Activated CD4-positive, CD25-positive, alpha-beta regulatory T cell (primary cell): ENCODE measurements around the gene TYW5.

Source experiments
- DNase-seq, 4 experiments: peaks; one replicate each; lab custom pipeline; 2025; lab: John Stamatoyannopoulos, UW

TYW5 gene

DNA sequence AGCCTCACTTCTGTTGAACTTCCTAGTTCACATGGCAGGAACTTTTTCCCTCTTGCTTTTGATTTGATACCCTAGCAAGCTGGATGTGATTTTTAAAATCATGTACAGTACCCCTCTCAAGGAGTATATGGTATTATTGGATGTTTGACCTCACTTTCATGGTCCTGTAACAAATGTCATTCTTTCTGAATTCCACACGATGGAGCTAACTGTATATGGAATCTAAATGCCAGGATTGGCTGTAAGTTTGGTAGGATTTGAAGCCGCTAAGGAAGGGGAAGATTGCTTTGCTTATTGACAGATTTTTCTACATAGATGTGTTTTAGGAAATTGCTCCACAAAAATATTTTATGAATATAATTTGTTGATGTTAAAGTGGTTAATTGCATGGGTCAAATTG lies 18.4 kb upstream of the TYW5 start:
- DNase-seq = no peak

GRCh38 chr2:199972088-199972626 lies 16.9 kb upstream of the TYW5 start:
- no peak for DNase-seq

DNA sequence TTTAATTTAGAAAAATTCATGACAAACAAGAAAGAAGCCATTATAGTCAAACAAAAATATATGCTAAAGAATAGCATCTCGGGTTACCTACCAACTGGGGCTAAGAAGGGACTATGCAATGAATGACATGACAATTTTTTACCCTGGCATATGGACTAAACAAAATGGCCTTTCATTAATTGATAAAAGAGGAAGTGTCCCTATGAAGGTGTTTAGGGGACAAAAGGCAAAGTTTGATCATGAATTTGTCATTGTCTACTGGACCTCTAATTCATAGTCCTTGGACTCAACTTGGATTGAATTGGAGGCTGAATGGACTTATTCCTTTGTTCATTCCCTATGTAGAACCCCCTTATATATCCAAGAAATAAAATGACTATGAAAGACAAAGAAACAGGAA lies 12.8 kb upstream of the TYW5 start:
- no peak for DNase-seq

DNA sequence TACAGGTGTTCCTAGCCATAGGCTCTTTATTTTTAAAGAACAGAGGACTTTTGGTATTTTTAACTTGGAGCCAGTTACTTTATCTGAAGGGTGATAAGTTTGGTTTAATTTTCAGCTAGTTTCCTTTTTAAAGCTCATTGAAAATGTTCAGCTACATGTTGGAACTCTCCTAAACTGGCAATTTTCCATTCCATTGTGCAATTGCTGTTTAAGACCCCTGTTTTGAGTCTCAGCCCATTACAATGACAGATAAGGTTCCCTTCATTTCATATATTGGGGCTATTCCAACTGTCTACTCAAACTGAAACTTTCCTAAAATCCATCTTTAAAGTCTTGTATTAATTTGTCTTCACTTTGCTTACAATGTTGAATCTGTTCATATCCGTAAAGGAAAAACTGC lies 11.7 kb upstream of the TYW5 start:
- DNase-seq = no peak

DNA sequence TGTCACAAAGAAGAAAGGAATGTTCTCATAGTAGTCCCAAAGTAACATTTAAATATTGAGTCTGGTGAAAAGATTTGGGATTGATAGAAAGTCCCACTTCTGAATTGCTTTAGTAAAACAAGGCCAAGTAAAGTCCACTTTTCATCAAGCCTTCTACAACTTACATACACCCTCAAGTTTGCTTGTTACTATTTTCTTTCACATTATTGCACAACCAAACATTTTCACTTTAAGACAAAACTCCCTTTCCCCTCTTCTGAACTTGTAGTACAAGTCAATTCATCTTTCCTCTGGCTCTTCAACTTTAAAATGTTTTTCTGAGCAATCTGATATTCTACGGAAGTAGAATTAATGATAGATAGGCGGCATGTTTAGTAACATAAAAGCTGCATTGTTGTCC lies 11.1 kb upstream of the TYW5 start:
- DNase-seq = no peak

DNA sequence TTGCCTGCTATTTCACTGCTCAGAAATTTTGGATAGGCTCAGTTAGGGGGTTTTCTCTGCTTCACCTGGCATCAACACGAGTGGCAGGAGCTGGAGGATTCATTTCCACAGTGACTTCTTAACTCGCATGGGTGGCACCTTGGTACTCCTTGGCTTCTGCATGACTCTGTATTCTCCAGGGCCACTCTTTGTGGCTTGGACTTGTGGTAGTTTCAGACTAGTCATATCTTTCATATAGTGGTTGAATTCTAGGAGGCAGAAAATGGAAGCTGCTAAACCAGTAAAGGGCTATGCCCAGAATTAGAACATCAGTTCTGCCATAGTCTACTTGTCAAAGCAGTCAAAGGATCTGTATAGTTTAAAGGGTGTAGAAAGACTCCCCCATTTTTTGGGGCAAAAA lies 6.9 kb upstream of the TYW5 start:
- no peak for DNase-seq

DNA sequence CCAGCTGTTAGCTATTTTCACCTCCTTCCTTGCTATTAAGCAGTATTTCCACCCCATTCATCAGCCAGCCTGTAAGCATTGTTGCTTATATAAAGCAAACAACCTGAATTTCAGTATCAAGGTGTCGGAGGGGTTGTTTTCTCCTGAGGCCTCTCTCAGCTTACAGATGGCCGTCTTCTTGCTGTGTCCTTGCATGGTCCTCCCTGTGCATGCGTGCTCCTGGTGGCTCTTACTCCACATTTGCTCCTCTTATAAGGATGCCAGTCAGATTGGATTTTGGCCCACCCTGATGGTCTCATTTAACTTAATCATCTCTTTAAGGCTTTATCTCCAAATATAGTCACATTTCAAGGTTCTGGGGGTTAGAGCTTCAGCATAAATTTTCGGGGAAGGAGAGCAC lies 2.7 kb upstream of the TYW5 start:
- no peak for DNase-seq

DNA sequence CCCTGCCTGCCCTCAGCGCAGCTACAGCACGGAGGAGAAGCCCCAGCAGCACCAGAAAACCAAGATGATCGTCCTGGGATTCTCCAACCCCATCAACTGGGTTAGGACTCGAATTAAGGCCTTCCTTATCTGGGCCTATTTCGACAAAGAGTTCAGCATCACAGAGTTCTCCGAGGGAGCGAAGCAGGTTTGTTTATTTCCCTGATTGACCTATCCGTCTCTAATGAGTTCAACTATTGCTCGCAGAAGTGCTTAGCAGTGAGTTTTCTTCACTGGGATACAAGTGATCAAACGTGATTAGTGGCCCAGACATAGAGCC lies 730 bp upstream of the TYW5 start:
- no peak for DNase-seq

- no peak for DNase-seq
Observed at GRCh38 chr2:199955007-199955338, 318 bp downstream of the TYW5 start.

GRCh38 chr2:199951023-199951422 lies 4.3 kb downstream of the TYW5 start:
- DNase-seq = no peak

DNA sequence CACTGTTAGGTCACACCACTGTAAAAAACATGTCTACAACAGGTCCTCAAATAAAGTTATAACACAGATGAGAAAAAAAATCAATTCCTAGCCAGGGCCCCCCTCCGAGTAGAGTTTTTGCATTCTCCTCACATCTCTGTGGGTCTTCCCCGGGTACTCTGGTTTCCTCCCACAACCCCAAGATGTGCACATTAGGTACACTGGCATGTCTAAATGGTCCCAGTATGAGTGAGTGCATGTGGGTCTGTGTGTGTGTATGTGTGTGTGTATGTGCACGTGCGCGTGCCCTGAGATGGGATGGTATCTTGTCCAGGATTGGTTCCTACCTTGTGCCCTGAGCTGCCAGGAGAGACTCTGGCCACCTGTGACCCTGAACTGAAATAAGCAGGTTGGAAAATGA lies 4.9 kb downstream of the TYW5 start:
- no peak for DNase-seq

DNA sequence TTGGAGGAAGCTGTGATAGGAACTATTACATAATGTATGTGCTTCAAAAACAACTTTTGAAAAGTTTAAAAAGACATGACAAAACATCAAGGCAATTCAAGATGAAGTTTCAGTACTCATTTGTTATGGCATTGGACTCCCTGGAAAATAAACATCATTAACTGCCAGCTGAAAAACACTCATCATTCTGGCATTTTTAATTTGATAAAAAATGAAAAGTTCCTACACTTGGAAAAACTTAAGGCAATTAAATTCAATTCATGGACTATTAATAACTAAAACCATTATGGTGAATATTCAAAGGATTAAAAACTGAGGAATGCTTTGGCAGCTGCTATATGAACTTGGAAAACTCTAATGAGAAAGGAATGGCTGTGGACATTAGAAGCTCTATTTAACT lies 8.5 kb downstream of the TYW5 start:
- DNase-seq = no peak

DNA sequence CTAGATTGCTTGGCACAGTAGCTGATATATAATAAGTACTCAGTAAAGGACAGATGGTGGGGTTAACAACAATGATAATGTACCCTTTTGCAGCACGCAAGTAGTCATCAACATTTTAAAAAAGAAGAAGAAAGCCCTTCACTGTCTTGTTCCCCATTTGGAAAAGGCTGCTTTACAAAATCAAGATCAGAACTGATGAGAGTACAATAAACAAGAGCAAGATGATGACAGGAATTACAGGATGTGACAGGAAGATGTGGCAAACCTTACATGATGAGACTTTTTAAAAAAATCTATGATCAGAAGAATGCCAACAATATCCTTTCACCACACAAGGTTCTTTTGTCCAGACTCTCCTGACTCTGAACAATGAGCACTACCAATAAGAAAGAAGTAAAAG lies 9.1 kb downstream of the TYW5 start:
- no peak for DNase-seq

DNA sequence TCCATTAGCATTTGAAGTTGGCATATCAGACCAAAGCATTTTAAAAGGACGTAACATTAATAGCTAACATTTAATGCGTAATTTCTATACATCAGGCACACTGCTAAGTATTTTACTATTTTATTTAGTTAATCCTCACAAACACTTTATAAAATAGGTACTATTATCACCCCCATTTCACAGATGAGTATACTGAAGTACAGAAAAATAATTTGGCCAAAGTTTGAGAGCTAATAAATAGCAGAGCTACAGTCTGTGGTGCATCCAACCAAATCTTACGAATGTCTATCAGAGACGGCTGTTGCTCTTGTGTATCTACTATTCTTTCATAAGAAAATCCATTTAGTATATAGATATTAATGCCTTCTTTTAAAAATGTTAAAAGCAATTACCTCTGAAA lies 11.9 kb downstream of the TYW5 start:
- no peak for DNase-seq

DNA sequence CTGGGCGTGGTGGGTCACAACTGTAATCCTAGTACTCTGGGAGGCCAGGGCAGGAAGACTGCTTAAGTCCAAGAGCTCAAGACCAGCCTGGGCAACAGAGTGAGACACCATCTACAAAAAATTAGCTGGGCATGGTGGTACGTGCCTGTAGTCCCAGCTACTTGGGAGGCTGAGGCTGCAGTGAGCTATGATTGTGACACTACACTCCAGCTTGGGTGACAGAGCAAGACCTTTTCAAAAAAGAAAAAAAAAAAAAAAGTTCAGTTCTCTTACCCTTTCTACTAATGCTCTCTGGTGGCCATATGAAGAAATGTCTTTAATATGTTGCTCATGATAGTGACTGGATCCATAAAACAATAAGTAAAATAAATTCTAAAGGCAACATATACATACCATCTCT lies 14.9 kb downstream of the TYW5 start:
- DNase-seq = no peak

DNA sequence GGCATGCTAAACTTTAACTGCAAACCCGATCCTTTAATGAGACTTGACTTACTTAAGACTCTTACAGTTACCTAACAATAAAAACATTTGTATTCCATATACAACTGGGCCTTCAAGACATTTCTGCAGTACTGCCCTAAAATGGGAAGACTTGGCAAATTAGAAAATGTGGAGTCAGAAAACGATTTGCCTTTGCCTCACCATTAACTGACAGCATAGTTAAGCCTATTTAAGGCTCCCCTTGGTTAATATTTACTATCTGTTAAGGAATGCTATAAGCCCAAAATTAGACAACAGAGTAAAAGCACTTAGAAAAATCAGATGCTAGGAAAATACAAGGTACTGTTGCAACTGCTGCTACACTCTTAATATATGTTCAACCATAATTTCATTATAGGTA lies 18.7 kb downstream of the TYW5 start:
- DNase-seq = no peak

DNA sequence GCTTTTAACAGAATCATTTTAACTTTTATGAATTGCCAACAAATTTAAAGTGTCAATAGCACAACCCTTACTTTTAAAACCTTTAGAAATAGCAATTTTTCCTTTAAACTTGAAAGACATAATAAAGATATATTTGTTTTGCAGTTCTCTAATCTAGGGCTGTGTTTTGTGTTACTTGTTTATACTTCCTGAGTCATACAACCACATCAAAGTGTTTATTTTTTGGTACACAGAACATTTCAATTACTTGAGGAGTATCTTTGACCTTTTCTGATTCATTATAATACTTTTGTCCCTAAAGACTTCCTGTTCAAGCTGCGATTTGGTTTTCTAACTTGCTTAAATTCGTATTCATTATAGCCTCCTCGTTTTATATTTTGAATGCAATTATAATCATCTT lies 21.8 kb downstream of the TYW5 start:
- no peak for DNase-seq

GRCh38 chr2:199932312-199932855 lies 22.9 kb downstream of the TYW5 start:
- DNase-seq = no peak

DNA sequence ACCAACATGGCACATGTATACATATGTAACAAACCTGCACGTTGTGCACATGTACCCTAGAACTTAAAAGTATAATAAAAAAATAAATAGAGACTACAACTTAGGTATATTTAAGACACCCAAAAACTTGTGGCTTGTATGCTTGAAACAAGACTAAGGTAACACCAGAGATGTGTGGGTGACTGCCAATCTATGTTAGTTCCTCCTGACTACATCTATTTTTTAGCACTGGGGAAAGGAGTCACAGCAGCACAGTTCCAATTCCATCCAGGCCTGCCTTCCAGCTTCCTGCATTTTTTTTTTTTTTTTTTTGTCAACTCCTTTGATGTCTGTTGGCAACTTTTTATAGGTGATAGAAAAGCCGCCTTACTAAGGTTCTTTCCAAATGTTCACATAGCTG lies 26.0 kb downstream of the TYW5 start:
- no peak for DNase-seq

DNA sequence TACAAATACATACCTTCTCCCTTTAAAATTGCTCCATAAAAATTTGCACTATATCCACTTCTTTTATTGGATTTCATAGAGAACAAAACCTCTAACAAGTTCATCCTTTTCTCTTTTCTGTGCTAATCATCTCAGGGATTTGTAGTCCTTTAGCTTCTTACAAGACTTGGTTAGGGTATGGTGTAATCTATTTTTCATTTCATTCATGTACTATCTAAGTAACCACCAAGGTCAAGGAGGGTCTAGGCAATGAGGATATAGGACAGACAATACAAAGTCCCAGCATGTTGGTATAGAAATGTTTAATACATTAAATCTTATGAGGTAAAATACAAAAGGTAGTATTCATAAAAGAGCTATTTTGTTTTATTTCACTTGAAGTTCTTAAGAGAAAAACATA lies 26.7 kb downstream of the TYW5 start:
- DNase-seq = no peak

- no peak for DNase-seq
Observed at GRCh38 chr2:199928226-199928625, 27.1 kb downstream of the TYW5 start.

DNA sequence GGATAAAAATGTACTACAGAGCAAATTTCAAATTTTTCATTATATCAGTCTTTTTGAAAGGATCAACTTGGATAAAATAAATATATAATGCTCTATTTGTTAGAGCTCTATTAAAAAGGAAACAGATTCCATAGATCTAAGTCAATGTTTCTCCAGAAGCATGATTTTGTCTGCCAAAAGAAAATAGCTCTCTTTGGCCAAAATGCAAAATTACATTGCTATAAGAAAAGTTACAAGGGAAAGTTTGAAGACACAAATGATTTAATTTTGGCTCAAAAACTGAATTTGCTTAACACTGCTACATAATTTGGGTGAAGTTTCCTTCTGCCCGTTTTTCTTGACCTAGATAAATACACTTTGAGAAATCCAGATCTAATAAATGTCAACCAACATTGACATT lies 28.5 kb downstream of the TYW5 start:
- DNase-seq = no peak

- DNase-seq = no peak
Observed at GRCh38 chr2:199923924-199924323, 31.4 kb downstream of the TYW5 start.

DNA sequence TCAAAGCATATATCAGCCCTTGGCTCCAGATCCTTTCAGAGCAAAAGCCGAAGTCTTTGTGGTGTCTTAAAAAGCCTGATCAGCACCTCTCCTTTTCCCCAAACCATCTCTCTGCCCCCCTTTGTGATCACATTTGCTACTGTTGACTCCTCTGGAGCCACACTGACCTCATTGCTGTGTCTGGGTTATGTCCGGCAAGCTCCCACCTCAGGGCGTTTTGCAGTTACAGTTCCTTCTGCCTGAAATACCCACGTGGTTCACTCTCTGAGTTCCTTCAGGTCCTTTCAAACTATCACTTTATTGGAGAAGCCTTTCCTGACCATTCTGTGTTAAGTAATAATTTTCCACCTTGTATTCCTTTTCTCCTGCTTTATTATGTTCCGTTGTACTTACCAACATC lies 32.4 kb downstream of the TYW5 start:
- no peak for DNase-seq

DNA sequence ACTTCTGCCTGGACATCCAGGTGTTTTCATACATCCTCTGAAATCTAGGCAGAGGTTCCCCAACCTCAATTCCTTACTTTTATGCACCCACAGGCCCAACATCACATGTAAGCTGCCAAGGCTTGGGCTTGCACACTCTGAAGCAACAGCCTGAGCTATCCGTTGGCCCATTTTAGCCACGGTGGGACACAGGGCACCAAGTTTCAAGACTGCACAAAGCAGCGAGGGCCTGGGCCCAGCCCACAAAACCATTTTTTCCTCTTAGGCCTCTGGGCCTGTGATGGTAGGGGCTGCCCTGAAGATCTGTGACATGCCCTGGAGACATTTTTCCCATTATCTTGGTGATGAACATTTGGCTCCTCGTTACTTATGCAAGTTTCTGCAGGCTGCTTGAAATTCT lies 38.3 kb downstream of the TYW5 start:
- no peak for DNase-seq
